ENCODE results near the gene CTNNB1.

GRCh38 chr3:41272667-41273066 lies 73.4 kb downstream of the CTNNB1 start:
- TF ChIP-seq, protein P1, sequence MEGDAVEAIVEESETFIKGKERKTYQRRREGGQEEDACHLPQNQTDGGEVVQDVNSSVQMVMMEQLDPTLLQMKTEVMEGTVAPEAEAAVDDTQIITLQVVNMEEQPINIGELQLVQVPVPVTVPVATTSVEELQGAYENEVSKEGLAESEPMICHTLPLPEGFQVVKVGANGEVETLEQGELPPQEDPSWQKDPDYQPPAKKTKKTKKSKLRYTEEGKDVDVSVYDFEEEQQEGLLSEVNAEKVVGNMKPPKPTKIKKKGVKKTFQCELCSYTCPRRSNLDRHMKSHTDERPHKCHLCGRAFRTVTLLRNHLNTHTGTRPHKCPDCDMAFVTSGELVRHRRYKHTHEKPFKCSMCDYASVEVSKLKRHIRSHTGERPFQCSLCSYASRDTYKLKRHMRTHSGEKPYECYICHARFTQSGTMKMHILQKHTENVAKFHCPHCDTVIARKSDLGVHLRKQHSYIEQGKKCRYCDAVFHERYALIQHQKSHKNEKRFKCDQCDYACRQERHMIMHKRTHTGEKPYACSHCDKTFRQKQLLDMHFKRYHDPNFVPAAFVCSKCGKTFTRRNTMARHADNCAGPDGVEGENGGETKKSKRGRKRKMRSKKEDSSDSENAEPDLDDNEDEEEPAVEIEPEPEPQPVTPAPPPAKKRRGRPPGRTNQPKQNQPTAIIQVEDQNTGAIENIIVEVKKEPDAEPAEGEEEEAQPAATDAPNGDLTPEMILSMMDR (IDR thresholded peaks at IDR 0.05): no peak
- no peak for TF ChIP-seq POLR2A (IDR thresholded peaks at IDR 0.05)

All from adrenal gland (tissue), 5 donors.